ENCODE data around the gene NFKBIB.

- TF ChIP-seq CTCF (conservative IDR thresholded peaks at IDR 0.05 in 1 of 2, IDR thresholded peaks at IDR 0.05 in 1 of 2; ENCODE audit: extremely low read depth in 1 of 2, insufficient read depth in 1 of 2, low read depth in 1 of 2, low read length in 2 of 2) (peak; percentile 45 to 78), EZH2 (IDR thresholded peaks at IDR 0.05; ENCODE audit: borderline replicate concordance, low read length) (no peak)
Observed at GRCh38 chr19:38869836-38870607, 29.7 kb upstream of the NFKBIB start.
